ENCODE results near the gene C6orf89.
"Not testable (repeated sequence)": the region's sequence is repeated elsewhere in the genome, so short reads cannot be mapped to it uniquely, and the experiment has no call there.

C6orf89 gene

GRCh38 chr6:36944650-36945049 lies 58.9 kb downstream of the C6orf89 start:
- Histone ChIP-seq H3K27me3 (no peaks in the 10 kb centered on the region), H3K36me3 (no peaks in the 10 kb centered on the region), H3K4me3 (ENCODE audit: low read depth, low read length) (no peak overlapping the region), H3K4me1 (no peaks in the 10 kb centered on the region), H3K9me3 (no peaks in the 10 kb centered on the region)
- TF ChIP-seq, protein P1, sequence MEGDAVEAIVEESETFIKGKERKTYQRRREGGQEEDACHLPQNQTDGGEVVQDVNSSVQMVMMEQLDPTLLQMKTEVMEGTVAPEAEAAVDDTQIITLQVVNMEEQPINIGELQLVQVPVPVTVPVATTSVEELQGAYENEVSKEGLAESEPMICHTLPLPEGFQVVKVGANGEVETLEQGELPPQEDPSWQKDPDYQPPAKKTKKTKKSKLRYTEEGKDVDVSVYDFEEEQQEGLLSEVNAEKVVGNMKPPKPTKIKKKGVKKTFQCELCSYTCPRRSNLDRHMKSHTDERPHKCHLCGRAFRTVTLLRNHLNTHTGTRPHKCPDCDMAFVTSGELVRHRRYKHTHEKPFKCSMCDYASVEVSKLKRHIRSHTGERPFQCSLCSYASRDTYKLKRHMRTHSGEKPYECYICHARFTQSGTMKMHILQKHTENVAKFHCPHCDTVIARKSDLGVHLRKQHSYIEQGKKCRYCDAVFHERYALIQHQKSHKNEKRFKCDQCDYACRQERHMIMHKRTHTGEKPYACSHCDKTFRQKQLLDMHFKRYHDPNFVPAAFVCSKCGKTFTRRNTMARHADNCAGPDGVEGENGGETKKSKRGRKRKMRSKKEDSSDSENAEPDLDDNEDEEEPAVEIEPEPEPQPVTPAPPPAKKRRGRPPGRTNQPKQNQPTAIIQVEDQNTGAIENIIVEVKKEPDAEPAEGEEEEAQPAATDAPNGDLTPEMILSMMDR (IDR thresholded peaks at IDR 0.05; ENCODE audit: low read depth, low read length), result no peak
- DNase-seq, result no peak

DNA sequence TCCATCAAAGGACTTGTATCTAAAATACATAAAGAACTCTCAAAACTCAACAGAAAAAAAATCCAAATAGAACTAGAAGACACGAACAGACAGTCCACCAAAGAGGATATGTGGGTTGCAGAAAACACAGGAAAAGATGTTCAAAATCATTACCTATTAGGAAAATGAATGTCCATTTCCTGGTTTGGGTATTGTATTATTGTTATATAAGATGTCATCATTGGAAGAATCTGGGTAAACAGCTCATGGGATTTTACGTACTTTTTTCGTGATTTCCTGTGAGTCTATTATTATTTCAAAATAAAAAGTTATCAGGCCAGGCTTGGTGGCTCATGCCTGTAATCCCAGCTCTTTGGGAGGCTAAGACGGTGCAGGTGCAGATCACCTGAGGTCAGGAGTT lies 59.5 kb downstream of the C6orf89 start:
- Histone ChIP-seq H3K36me3 (no peaks in the 10 kb centered on the region), H3K27me3 (no peaks in the 10 kb centered on the region), H3K4me1 (no peaks in the 10 kb centered on the region), H3K4me3 (ENCODE audit: low read depth, low read length) (no peak overlapping the region), H3K9me3 (no peaks in the 10 kb centered on the region)
- TF ChIP-seq, protein P1 (IDR thresholded peaks at IDR 0.05; ENCODE audit: low read depth, low read length), result no peak
- DNase-seq, result no peak

GRCh38 chr6:36946526-36946925 lies 60.8 kb downstream of the C6orf89 start:
- TF ChIP-seq, protein P1 (IDR thresholded peaks at IDR 0.05; ENCODE audit: low read depth, low read length), result no peak
- Histone ChIP-seq H3K4me1 (no peaks in the 10 kb centered on the region), H3K4me3 (ENCODE audit: low read depth, low read length) (no peak overlapping the region), H3K9me3 (no peaks in the 10 kb centered on the region), H3K27me3 (no peaks in the 10 kb centered on the region), H3K36me3 (no peaks in the 10 kb centered on the region)
- DNase-seq, result no peak

- no peaks in the 10 kb centered on the region for H3K9me3 ChIP-seq
- no peaks in the 10 kb centered on the region for H3K36me3 ChIP-seq
- TF ChIP-seq, protein P1 (IDR thresholded peaks at IDR 0.05; ENCODE audit: low read depth, low read length), result no peak
- DNase-seq, result no peak
- H3K4me1 ChIP-seq, result no peaks in the 10 kb centered on the region
- H3K4me3 ChIP-seq (ENCODE audit: low read depth, low read length), result no peak overlapping the region
- no peaks in the 10 kb centered on the region for H3K27me3 ChIP-seq
These were observed 62.0 kb downstream of the C6orf89 start for GRCh38 chr6:36947570-36948351.

DNA sequence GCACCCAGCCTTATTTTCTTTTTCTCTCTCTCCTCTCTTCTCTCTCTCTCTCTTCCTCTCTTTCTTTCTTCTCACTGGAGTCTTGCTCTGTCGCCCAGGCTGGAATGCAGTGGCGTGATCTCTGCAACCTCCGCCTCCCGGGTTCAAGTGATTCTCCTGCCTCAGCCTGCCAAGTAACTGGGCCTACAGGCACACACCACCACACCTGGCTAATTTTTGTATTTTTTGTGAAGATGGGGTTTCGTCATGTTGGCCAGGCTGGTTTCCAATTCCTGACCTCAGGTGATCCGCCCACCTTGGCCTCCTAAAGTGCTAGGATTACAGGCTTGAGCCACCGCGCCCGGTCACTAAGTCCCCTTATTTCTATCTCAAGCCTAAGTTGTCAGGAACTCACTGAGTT lies 63.3 kb downstream of the C6orf89 start:
- not testable (repeated sequence) for H3K27me3 ChIP-seq; DNase-seq; H3K4me1 ChIP-seq; H3K4me3 ChIP-seq (ENCODE audit: low read depth, low read length); H3K9me3 ChIP-seq; H3K36me3 ChIP-seq

- DNase-seq, result no peak
- Histone ChIP-seq H3K27me3 (no peaks in the 10 kb centered on the region), H3K4me3 (ENCODE audit: low read depth, low read length) (no peak overlapping the region), H3K4me1 (no peaks in the 10 kb centered on the region), H3K36me3 (no peaks in the 10 kb centered on the region), H3K9me3 (no peaks in the 10 kb centered on the region)
- TF ChIP-seq, protein P1 (IDR thresholded peaks at IDR 0.05; ENCODE audit: low read depth, low read length), result no peak
These were observed 63.9 kb downstream of the C6orf89 start for GRCh38 chr6:36949636-36950035.

Data from BE2C (cell line).